ENCODE data around the gene SRRM4. TPM values are rescaled to one million over a fixed set of nuclear protein-coding genes. Genes with fewer than 3 reads are reported as not detected.

The SRRM4 gene
- total RNA-seq, 2 experiments from 2014 or later: not detected

DNA sequence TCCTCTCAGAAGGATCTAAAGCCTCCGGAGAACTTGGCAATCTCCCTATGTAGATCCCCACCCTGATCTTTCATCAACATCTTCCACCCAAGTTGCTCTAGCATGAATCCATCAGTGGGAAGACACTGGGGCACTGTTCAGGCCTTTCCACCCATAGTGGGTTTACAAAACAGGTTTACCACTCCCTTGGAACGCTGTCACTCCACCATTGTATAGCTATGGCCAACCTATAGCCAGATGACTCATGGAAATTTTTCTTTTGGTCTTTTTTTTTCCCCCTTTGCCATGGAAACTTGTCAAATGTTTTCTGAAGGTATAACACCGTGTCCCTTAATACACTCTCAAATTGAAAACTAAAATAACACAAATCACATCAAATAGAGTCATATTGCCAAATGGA, 186.6 kb downstream of the SRRM4 start:
- H3K4me3 Mint-ChIP-seq: no peak overlapping the region
- no peaks in the 10 kb centered on the region for H3K36me3 Mint-ChIP-seq (ENCODE audit: low read depth)
- no peaks in the 10 kb centered on the region for H3K4me1 Mint-ChIP-seq (ENCODE audit: low read depth)
- ATAC-seq (no peak), DNase-seq (no peak)
- H3K27me3 Mint-ChIP-seq: peaks cover 2% of the 10 kb centered on the region
- no peak overlapping the region for H3K27ac Mint-ChIP-seq
- no peak for TF ChIP-seq CTCF (IDR thresholded peaks at IDR 0.05)
- CTCF ChIA-PET: no interaction called here
- no peaks in the 10 kb centered on the region for H3K9me3 Mint-ChIP-seq
- POLR2A ChIA-PET: no interaction called here
- intact Hi-C loops (cut with micrococcal nuclease): no loop called here

DNA sequence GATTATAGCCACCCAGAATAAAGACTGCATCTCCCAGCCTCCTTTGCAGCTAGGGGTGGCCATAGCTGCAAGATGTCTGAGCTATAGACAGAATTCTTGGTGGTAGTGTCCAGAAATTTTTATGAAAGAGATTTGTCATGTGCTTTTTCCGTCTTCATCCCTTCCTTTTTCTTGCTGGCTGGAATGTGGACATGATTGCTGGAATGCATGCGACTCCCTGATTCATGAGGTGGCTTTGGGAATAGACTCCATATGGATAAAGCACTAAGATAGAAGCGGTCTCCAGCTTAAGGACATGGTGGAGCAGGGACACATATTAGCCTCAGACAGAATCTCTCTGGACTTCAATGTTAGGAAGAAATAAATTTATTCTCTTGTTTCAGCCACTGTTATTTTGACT, 187.4 kb downstream of the SRRM4 start:
- H3K36me3 Mint-ChIP-seq (ENCODE audit: low read depth): no peaks in the 10 kb centered on the region
- no peak overlapping the region for H3K4me3 Mint-ChIP-seq
- TF ChIP-seq CTCF (IDR thresholded peaks at IDR 0.05): no peak
- POLR2A ChIA-PET: no interaction called here
- no peak overlapping the region for H3K27ac Mint-ChIP-seq
- no peak for DNase-seq
- intact Hi-C loops (cut with micrococcal nuclease): no loop called here
- H3K4me1 Mint-ChIP-seq (ENCODE audit: low read depth): no peaks in the 10 kb centered on the region
- H3K9me3 Mint-ChIP-seq: no peaks in the 10 kb centered on the region
- peaks cover 2% of the 10 kb centered on the region for H3K27me3 Mint-ChIP-seq
- no peak for ATAC-seq
- CTCF ChIA-PET: no interaction called here

GRCh38 chr12:119169150-119169549, 187.8 kb downstream of the SRRM4 start:
- no peaks in the 10 kb centered on the region for H3K36me3 Mint-ChIP-seq (ENCODE audit: low read depth)
- CTCF ChIA-PET: no interaction called here
- DNase-seq (no peak), ATAC-seq (no peak)
- H3K27ac Mint-ChIP-seq: no peak overlapping the region
- H3K9me3 Mint-ChIP-seq: no peaks in the 10 kb centered on the region
- intact Hi-C loops (cut with micrococcal nuclease): no loop called here
- POLR2A ChIA-PET: no interaction called here
- H3K27me3 Mint-ChIP-seq: peaks cover 4% of the 10 kb centered on the region
- no peak for TF ChIP-seq CTCF (IDR thresholded peaks at IDR 0.05)
- no peak overlapping the region for H3K4me3 Mint-ChIP-seq
- no peaks in the 10 kb centered on the region for H3K4me1 Mint-ChIP-seq (ENCODE audit: low read depth)

- CTCF ChIA-PET: no interaction called here
- H3K4me3 Mint-ChIP-seq: no peak overlapping the region
- H3K36me3 Mint-ChIP-seq (ENCODE audit: low read depth): no peaks in the 10 kb centered on the region
- POLR2A ChIA-PET: no interaction called here
- DNase-seq (no peak), ATAC-seq (no peak)
- TF ChIP-seq CTCF (IDR thresholded peaks at IDR 0.05): no peak
- no peaks in the 10 kb centered on the region for H3K4me1 Mint-ChIP-seq (ENCODE audit: low read depth)
- H3K27ac Mint-ChIP-seq: no peak overlapping the region
- peaks cover 3% of the 10 kb centered on the region for H3K27me3 Mint-ChIP-seq
- H3K9me3 Mint-ChIP-seq: no peaks in the 10 kb centered on the region
- intact Hi-C loops (cut with micrococcal nuclease): no loop called here
Measured at GRCh38 chr12:119171291-119171690, 189.9 kb downstream of the SRRM4 start.

- Mint-ChIP-seq H3K9me3 (no peaks in the 10 kb centered on the region), H3K27me3 (peaks cover 3% of the 10 kb centered on the region), H3K4me1 (ENCODE audit: low read depth) (no peaks in the 10 kb centered on the region), H3K27ac (no peak overlapping the region), H3K36me3 (ENCODE audit: low read depth) (no peaks in the 10 kb centered on the region), H3K4me3 (no peak overlapping the region)
- POLR2A ChIA-PET: no interaction called here
- CTCF ChIA-PET: no interaction called here
- TF ChIP-seq CTCF (IDR thresholded peaks at IDR 0.05): no peak
- no peak for ATAC-seq
- intact Hi-C loops (cut with micrococcal nuclease): no loop called here
- no peak for DNase-seq
Measured at GRCh38 chr12:119171691-119172425, 190.5 kb downstream of the SRRM4 start.

Measured in activated CD8-positive, alpha-beta T cell treated with anti-CD3 and anti-CD28 coated beads for 36 hours (primary cell).